HG03439 (cell line): ENCODE results near the gene SEMA5A.

ENCODE experiments used
- ATAC-seq: cut with Tn5 transposase; IDR thresholded peaks from one replicate; pipeline ENCODE4 v1.9.1; 2021; ENCODE audit warnings: mild to moderate bottlenecking, moderate library complexity; ENCODE audit not compliant: unreplicated experiment

Gene SEMA5A

GRCh38 chr5:9186069-9186468 lies 359.8 kb downstream of the SEMA5A start:
- ATAC-seq = no peak

GRCh38 chr5:9183992-9184391 lies 361.9 kb downstream of the SEMA5A start:
- no peak for ATAC-seq

- no peak for ATAC-seq
Observed at GRCh38 chr5:9182899-9183695, 362.8 kb downstream of the SEMA5A start.

- no peak for ATAC-seq
Observed at GRCh38 chr5:9176641-9177040, 369.2 kb downstream of the SEMA5A start.

- ATAC-seq = no peak
Observed at GRCh38 chr5:9174446-9174845, 371.4 kb downstream of the SEMA5A start.

- no peak for ATAC-seq
Observed at GRCh38 chr5:9173281-9174048, 372.4 kb downstream of the SEMA5A start.

GRCh38 chr5:9170026-9170425 lies 375.8 kb downstream of the SEMA5A start:
- ATAC-seq = no peak

GRCh38 chr5:9169557-9169902 lies 376.3 kb downstream of the SEMA5A start:
- no peak for ATAC-seq

- ATAC-seq = no peak
Observed at GRCh38 chr5:9168791-9169556, 376.9 kb downstream of the SEMA5A start.

GRCh38 chr5:9166202-9167112 lies 379.4 kb downstream of the SEMA5A start:
- ATAC-seq = no peak

GRCh38 chr5:9165546-9165945 lies 380.3 kb downstream of the SEMA5A start:
- no peak for ATAC-seq

GRCh38 chr5:9160747-9161146 lies 385.1 kb downstream of the SEMA5A start:
- no peak for ATAC-seq

- no peak for ATAC-seq
Observed at GRCh38 chr5:9157811-9158210, 388.1 kb downstream of the SEMA5A start.

- no peak for ATAC-seq
Observed at GRCh38 chr5:9157020-9157419, 388.9 kb downstream of the SEMA5A start.

GRCh38 chr5:9156282-9156681 lies 389.6 kb downstream of the SEMA5A start:
- ATAC-seq = no peak

- no peak for ATAC-seq
Observed at GRCh38 chr5:9151684-9152427, 394.0 kb downstream of the SEMA5A start.

- no peak for ATAC-seq
Observed at GRCh38 chr5:9149988-9150387, 395.9 kb downstream of the SEMA5A start.

- ATAC-seq = no peak
Observed at GRCh38 chr5:9148242-9148641, 397.6 kb downstream of the SEMA5A start.

- no peak for ATAC-seq
Observed at GRCh38 chr5:9140711-9141110, 405.2 kb downstream of the SEMA5A start.

- ATAC-seq = no peak
Observed at GRCh38 chr5:9140202-9140601, 405.7 kb downstream of the SEMA5A start.
